ENCODE data around the gene A1BG. TPM values are rescaled to one million over a fixed set of nuclear protein-coding genes. Genes with fewer than 3 reads are reported as not detected.
"Not testable (repeated sequence)": the region's sequence is repeated elsewhere in the genome, so short reads cannot be mapped to it uniquely, and the experiment has no call there.

The A1BG gene
- total RNA-seq, 1 donor from 2014 or later, result 11.8 TPM

DNA sequence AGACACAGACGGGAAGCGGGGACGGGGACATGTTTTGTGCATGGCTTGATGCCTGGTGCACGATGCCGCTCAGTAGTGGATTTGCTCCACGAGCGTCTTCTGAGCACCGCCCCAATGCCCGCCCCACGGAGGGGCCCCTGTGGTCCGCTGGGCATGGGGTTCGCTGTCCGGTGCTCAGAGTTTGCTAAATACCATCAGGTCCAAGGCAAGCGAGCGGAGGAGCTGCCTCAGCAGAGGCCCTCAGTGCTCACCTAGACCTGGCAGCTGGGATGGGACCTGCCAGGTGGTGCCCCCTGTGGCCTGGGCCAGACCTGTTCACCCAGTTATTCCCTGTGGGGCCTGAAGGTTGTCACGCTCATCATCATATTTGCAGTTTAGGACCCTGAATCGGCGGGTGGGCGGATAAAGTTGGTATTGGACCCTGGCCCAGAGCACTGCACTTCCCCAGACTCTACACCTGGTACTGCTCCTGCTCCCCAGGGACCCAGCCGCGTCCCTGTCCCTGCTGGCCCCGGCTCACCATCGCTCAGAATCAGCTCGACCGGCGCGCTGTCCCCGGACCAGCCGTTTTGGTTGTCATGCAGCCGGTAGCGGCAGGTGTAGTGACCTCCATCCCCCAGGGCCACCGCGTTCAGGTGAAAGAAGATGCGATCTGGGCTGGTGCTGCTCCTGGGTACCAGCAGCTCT, 2.3 kb downstream of the A1BG start:
- H3K36me3 Mint-ChIP-seq (ENCODE audit: low read depth), result peaks cover 19% of the 10 kb centered on the region

DNA sequence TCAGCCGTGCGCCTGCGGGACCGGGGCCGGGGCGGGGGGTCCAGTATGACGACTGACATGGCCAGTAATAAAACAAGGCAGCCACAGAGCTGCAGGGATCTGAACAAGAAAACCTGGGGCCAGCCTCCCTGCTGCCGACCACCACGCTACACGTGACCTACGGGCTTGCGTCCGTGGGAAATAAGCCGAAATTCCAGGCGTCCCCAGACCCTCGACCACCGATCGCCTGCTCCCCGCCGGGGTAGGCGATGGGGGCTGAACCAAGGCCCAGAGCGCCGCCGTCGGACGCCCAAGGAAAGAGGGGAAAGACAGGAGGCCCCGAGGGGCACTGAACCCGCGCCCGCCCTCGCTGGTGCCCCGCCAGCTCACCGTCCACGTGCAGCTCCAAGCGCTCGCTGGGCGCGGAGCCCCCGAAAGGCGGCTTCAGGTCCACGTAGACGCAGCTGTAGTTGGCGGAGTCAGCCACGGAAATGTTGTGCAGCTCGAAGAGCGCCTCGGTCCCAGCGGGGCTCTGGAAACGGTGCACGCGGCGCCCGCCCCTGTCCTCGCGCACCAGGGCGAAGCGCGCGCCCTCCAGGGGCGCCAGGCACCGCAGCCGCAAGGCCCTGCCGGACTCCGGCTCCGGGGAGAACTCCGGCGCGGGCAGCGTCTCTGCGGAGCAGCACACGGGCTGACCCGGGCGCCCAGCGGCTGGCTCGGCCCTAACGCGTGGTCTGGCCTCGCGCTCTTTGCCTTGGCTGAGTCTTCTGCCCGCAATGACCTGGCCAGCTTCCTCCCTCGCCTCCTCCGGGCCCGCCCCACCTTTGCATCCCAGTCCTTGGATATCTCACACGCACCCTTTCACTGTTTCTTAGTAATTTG, 3.1 kb downstream of the A1BG start:
- H3K4me3 Mint-ChIP-seq (ENCODE audit: low read depth), result peak overlapping the region; percentile 21
- peaks cover 15% of the 10 kb centered on the region for H3K4me1 Mint-ChIP-seq (ENCODE audit: low read depth)
- no peak overlapping the region for H3K27ac Mint-ChIP-seq
- peaks cover 24% of the 10 kb centered on the region for H3K36me3 Mint-ChIP-seq (ENCODE audit: low read depth)
- intact Hi-C loops (cut with micrococcal nuclease), result no loop called here
- H3K9me3 Mint-ChIP-seq, result no peaks in the 10 kb centered on the region
- no peak for DNase-seq (ENCODE audit: low spot score)
- no peaks in the 10 kb centered on the region for H3K27me3 Mint-ChIP-seq (ENCODE audit: low read depth)

More for the DNA sequence above, 2.3 kb downstream of the A1BG start:
- DNase-seq (ENCODE audit: low spot score), result no peak
- H3K9me3 Mint-ChIP-seq, result no peaks in the 10 kb centered on the region
- intact Hi-C loops (cut with micrococcal nuclease), result no loop called here
- peak overlapping the region; percentile 21 for H3K4me3 Mint-ChIP-seq (ENCODE audit: low read depth)
- peaks cover 11% of the 10 kb centered on the region for H3K4me1 Mint-ChIP-seq (ENCODE audit: low read depth)
- no peak overlapping the region for H3K27ac Mint-ChIP-seq
- H3K27me3 Mint-ChIP-seq (ENCODE audit: low read depth), result no peaks in the 10 kb centered on the region

DNA sequence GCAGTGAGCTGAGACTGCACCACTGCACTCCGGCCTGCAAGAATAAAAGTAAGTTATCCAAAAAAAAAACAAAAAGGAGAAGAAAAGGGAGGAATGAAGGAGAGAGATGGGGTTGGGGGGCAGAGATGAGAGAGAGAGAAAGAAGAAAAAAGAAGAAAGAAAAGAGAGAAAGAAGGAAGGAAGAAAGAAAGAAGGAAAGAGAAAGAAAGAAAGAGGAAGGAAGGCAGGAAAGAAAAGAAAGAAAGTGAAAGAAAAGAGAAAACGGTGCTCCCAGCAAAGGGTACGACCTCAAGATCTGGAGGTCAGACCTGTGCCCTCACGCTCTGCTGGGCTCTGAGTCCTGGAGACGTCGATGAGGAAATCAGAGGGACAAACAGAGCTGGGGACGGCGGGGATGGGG, 3.7 kb downstream of the A1BG start:
- intact Hi-C loops (cut with micrococcal nuclease), result loop anchor here (5.0 kb wide), 1 partner anchor 42 kb away; the partner anchor contains the start of gene ERVK3-1
- no peak for DNase-seq (ENCODE audit: low spot score)
- peaks cover 24% of the 10 kb centered on the region for H3K36me3 Mint-ChIP-seq (ENCODE audit: low read depth)
- no peak overlapping the region for H3K27ac Mint-ChIP-seq
- H3K4me1 Mint-ChIP-seq (ENCODE audit: low read depth), result peaks cover 15% of the 10 kb centered on the region
- H3K4me3 Mint-ChIP-seq (ENCODE audit: low read depth), result no peak overlapping the region
- no peaks in the 10 kb centered on the region for H3K27me3 Mint-ChIP-seq (ENCODE audit: low read depth)
- H3K9me3 Mint-ChIP-seq, result no peaks in the 10 kb centered on the region

DNA sequence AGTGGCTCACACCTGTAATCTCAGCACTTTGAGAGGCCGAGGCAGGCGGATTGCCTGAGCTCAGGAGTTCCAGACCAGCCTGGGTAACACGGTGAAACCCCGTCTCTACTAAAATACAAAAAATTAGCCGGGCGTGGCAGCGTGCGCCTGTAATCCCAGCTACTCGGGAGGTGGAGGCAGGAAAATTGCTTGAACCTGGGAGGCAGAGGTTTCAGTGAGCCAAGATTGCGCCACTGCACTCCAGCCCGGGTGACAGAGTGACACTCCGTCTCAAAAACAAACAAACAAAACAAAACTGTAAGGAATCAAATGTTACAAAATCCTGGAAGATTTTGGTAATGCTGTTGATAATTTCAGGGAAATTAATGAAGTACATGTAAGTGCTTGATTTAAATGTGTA, 5.2 kb downstream of the A1BG start:
- peak overlapping the region; percentile 95 for H3K4me3 Mint-ChIP-seq (ENCODE audit: low read depth)
- not testable (repeated sequence) for H3K27me3 Mint-ChIP-seq (ENCODE audit: low read depth); DNase-seq (ENCODE audit: low spot score); H3K27ac Mint-ChIP-seq; H3K9me3 Mint-ChIP-seq
- intact Hi-C loops (cut with micrococcal nuclease), result loop anchor here (5.0 kb wide), 1 partner anchor 41 kb away; the partner anchor contains the start of gene ERVK3-1
- peaks cover 24% of the 10 kb centered on the region for H3K36me3 Mint-ChIP-seq (ENCODE audit: low read depth)
- peaks cover 15% of the 10 kb centered on the region for H3K4me1 Mint-ChIP-seq (ENCODE audit: low read depth)

DNA sequence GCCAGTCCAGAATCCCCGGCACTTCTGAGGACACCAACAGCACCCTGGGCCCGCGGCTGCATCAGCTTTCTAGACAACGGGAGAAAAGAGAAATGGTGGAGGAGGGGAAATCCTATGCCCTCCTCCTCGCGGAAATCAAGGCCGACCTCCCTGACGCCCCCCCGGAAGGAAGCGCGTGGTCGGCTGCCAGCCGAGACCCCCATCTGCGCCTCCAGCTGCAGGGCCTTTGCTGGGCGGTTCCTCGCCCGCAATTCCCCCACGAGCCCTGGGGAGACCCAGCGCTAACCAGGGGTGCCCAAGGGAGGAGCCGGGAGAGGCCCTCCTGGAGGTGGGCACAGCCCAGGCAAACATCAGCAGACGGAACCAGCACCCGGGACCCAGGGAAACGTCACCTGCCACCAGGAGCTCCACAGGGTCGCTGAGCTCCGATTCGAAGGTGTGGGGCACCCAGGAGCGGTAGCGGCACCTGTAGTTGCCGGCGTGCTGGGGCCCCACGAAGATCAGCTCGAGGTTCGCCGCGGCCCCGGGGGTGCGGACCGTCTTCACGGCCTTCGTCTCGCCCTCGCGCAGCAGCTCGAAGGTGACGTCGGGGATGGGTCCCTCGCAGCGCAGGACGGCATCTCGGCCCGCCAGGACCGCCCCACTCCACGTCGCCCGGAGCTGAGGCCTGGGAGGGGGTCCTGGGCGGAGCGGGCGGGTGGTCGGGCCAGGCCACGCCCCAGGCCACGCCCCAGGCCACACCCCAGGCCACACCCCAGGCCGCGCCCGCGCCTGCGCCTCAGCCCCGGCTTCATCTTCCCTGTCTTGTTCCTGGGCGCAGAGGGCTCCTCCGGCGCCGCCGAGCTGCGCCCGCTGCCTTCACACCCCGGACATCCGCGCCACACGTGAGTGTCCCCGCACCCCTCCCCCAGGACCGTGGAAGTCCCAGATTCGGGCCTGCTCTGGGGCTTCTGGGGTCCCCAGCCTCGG, 6.0 kb downstream of the A1BG start:
- peaks cover 25% of the 10 kb centered on the region for H3K36me3 Mint-ChIP-seq (ENCODE audit: low read depth)
- H3K27me3 Mint-ChIP-seq (ENCODE audit: low read depth), result no peaks in the 10 kb centered on the region
- H3K27ac Mint-ChIP-seq, result peak overlapping the region; percentile 71
- intact Hi-C loops (cut with micrococcal nuclease), result loop anchor here (1.0 to 5.0 kb wide), 2 partner anchors 20 to 40 kb away; partner anchors contain the start of gene ERVK3-1
- H3K9me3 Mint-ChIP-seq, result no peaks in the 10 kb centered on the region
- H3K4me3 Mint-ChIP-seq (ENCODE audit: low read depth), result peak overlapping the region; percentile 95
- peak; percentile 60 for DNase-seq (ENCODE audit: low spot score)
- H3K4me1 Mint-ChIP-seq (ENCODE audit: low read depth), result peaks cover 15% of the 10 kb centered on the region

DNA sequence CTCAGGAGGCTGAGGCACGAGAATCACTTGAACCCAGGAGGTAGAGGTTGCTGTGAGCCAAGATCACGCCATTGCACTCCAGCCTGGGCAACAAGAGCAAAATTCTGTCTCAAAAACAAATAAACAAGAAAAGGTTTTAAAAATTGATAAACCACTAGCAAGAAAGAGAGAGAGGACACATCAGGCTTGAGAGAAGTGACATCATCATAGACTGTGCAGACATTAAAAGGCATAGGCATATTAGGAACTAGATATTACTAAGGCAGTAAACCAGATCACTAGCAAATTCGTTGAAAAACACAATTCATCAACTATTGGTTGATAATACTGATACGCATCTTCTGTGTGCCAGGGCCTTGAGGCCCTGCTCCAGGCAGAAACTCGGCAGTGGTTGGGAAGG, 7.7 kb downstream of the A1BG start:
- Mint-ChIP-seq H3K36me3 (ENCODE audit: low read depth) (peaks cover 29% of the 10 kb centered on the region), H3K27ac (no peak overlapping the region), H3K27me3 (ENCODE audit: low read depth) (no peaks in the 10 kb centered on the region), H3K4me1 (ENCODE audit: low read depth) (peaks cover 15% of the 10 kb centered on the region), H3K4me3 (ENCODE audit: low read depth) (peak overlapping the region; percentile 79), H3K9me3 (no peaks in the 10 kb centered on the region)
- intact Hi-C loops (cut with micrococcal nuclease), result loop anchor here (5.0 kb wide), 1 partner anchor 38 kb away; the partner anchor contains the start of gene ERVK3-1
- no peak for DNase-seq (ENCODE audit: low spot score)

DNA sequence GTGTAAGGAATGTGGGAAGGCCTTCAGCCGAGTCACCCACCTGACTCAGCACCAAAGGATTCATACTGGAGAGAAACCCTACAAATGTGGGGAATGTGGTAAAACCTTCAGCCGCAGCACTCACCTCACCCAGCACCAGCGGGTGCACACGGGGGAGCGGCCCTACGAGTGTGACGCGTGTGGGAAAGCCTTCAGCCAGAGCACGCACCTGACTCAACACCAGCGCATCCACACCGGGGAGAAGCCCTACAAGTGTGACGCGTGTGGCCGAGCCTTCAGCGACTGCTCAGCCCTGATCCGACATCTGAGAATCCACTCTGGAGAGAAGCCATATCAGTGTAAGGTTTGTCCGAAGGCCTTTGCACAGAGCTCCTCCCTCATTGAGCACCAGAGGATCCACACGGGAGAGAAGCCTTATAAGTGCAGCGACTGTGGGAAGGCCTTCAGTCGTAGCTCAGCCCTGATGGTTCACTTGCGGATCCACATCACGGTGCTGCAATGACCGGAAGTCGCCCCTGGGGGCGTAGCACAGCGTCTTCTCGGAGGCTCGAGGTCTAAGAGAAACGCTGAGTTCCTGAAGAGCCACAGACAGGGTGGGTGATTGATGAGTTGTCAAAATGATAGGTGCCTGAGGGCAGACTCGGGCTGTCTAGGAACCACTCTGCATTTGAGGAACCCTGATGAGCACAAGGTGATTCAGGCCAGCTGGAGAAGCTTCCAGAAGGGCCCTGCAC, 14.3 kb downstream of the A1BG start:
- Mint-ChIP-seq H3K36me3 (ENCODE audit: low read depth) (peaks cover 68% of the 10 kb centered on the region), H3K9me3 (peaks cover 11% of the 10 kb centered on the region), H3K4me3 (ENCODE audit: low read depth) (no peak overlapping the region), H3K4me1 (ENCODE audit: low read depth) (no peaks in the 10 kb centered on the region), H3K27ac (no peak overlapping the region), H3K27me3 (ENCODE audit: low read depth) (no peaks in the 10 kb centered on the region)
- intact Hi-C loops (cut with micrococcal nuclease), result no loop called here
- no peak for DNase-seq (ENCODE audit: low spot score)

DNA sequence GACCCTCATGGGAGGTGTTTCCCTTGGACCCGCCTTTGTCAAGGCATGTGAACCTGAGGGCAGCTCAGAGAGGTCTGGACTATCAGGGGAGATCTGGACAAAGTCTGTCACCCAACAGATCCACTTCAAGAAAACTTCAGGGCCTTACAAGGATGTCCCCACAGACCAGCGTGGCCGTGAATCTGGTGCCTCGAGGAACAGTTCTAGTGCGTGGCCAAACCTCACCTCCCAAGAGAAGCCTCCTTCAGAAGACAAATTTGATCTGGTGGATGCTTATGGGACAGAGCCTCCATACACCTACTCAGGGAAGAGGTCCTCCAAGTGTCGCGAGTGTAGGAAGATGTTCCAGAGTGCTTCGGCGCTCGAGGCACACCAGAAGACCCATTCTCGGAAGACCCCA, 15.0 kb downstream of the A1BG start:
- intact Hi-C loops (cut with micrococcal nuclease), result no loop called here
- Mint-ChIP-seq H3K27ac (no peak overlapping the region), H3K4me3 (ENCODE audit: low read depth) (no peak overlapping the region), H3K27me3 (ENCODE audit: low read depth) (no peaks in the 10 kb centered on the region), H3K36me3 (ENCODE audit: low read depth) (peaks cover 70% of the 10 kb centered on the region), H3K4me1 (ENCODE audit: low read depth) (no peaks in the 10 kb centered on the region), H3K9me3 (peaks cover 11% of the 10 kb centered on the region)
- DNase-seq (ENCODE audit: low spot score), result no peak

DNA sequence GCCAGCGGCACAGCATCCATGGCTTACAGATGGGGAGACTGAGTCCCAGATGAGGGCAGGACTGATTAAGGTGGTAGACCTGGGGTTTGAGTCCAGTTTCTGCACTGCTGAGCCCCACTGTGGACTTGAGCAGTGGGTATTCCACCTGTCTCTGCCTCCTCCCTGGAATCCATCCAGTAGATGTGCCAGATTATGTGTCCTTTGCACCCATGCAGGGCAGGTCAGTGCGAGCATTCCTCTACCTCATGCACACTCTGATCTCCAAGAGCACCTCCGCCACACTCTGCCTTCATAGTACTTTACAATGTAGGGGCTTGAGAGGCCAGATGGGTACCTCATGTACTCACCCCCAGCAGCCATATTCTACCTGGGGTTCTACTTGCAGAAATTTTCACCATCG, 16.5 kb downstream of the A1BG start:
- Mint-ChIP-seq H3K4me1 (ENCODE audit: low read depth) (no peaks in the 10 kb centered on the region), H3K36me3 (ENCODE audit: low read depth) (peaks cover 64% of the 10 kb centered on the region), H3K27me3 (ENCODE audit: low read depth) (no peaks in the 10 kb centered on the region), H3K9me3 (peaks cover 11% of the 10 kb centered on the region), H3K4me3 (ENCODE audit: low read depth) (no peak overlapping the region), H3K27ac (no peak overlapping the region)
- no peak for DNase-seq (ENCODE audit: low spot score)
- intact Hi-C loops (cut with micrococcal nuclease), result no loop called here

DNA sequence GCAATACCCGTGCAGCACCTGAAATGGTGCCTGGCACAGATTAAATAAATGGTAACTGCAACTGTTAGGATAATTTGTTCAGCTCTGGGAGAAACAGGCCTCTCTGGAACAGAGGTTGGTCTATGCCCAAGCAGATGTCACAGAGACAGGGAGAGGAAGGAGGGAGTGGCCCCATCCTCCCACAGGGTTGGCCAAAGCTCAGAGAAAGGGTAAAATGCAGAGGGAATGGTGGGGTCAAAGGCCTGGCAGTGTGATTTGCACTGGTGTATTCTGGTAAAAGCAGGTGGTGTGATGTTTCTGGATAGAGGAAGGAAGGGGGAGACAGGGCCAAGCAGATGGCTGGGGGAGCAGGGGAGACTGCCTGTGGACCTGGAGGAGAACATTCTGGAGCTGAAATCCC, 17.1 kb downstream of the A1BG start:
- intact Hi-C loops (cut with micrococcal nuclease), result no loop called here
- peaks cover 62% of the 10 kb centered on the region for H3K36me3 Mint-ChIP-seq (ENCODE audit: low read depth)

DNA sequence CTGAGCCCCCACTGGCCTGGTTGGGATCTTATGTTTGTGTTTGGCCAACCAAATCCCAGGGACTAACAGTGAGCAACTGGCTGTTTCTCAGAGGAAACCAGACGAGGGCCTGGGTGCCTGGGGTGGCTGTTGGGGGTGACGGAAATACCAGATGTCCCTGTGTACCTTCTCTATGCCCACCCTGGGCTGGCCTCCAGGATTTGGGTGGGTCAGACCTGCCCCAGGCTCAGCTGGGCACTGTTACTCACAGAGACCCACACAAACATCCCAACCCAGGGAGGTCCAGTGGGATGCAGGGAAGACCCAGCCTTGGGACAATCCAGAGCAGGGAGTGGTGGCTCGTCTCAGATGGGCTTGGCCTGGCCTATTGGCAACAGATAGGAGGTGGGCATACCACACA, 17.7 kb downstream of the A1BG start:
- Mint-ChIP-seq H3K4me1 (ENCODE audit: low read depth) (no peaks in the 10 kb centered on the region), H3K9me3 (peaks cover 11% of the 10 kb centered on the region), H3K4me3 (ENCODE audit: low read depth) (no peak overlapping the region), H3K36me3 (ENCODE audit: low read depth) (peaks cover 56% of the 10 kb centered on the region), H3K27me3 (ENCODE audit: low read depth) (no peaks in the 10 kb centered on the region), H3K27ac (no peak overlapping the region)
- intact Hi-C loops (cut with micrococcal nuclease), result no loop called here
- no peak for DNase-seq (ENCODE audit: low spot score)

More for the DNA sequence above, 17.1 kb downstream of the A1BG start:
- Mint-ChIP-seq H3K4me1 (ENCODE audit: low read depth) (no peaks in the 10 kb centered on the region), H3K4me3 (ENCODE audit: low read depth) (no peak overlapping the region), H3K27ac (no peak overlapping the region), H3K9me3 (peaks cover 11% of the 10 kb centered on the region), H3K27me3 (ENCODE audit: low read depth) (no peaks in the 10 kb centered on the region)
- no peak for DNase-seq (ENCODE audit: low spot score)

Measured in activated T-helper 2 cell treated with anti-CD3 and anti-CD28 coated beads, Interferon-gamma antibody, Interleukin-2, Interleukin-4, amounts not matched to agents 10 μg/mL and 5 μg/mL and 100 μg/mL, durations not matched to agents 14 hours and 24 hours and 36 hours (primary cell).